OCI-LY3 (cell line): Measurements from ENCODE around the gene MAGI2.

Experiments
- H2AFZ ChIP-seq: fragments of 200-600, 300-600 bp; shearing (Covaris generic); 2 replicates; pipeline ENCODE4 v1.6.0; 2014; ENCODE audit warnings: antibody characterized with exemption, low read depth, low read length
- H3K27ac ChIP-seq: fragments of 200-600, 300-600 bp; sonication (generic); 2 replicates; pipeline ENCODE4 v1.5.1; 2014; ENCODE audit warnings: mild to moderate bottlenecking, low read length, moderate library complexity, mixed read lengths
- H3K27me3 ChIP-seq: fragments of 200-600, 300-600 bp; sonication (generic); 2 replicates; pipeline ENCODE4 v1.6.1; 2014; ENCODE audit warnings: low read depth, low read length, mixed read lengths
- H3K36me3 ChIP-seq: fragments of 200-600, 300-600 bp; sonication (generic); replicated peaks from 2 replicates; pipeline ENCODE3; 2014; ENCODE audit warnings: low read depth, low read length, mixed read lengths
- H3K4me1 ChIP-seq: fragments of 300-600, 200-600 bp; sonication (generic); 2 replicates; pipeline ENCODE4 v1.6.1; 2014; ENCODE audit warnings: low read length, mixed read lengths
- H3K4me2 ChIP-seq: fragments of 200-600, 300-600 bp; sonication (generic); 2 replicates; pipeline ENCODE4 v1.6.1; 2014; ENCODE audit warnings: low read length, mixed read lengths
- H3K4me3 ChIP-seq: fragments of 300-600, 200-600 bp; sonication (generic); 2 replicates; pipeline ENCODE4 v1.5.1; 2014; ENCODE audit warnings: antibody characterized with exemption, mild to moderate bottlenecking, low read length, moderate library complexity
- H3K79me2 ChIP-seq: fragments of 300-600, 200-600 bp; shearing (Covaris generic); 2 replicates; pipeline ENCODE4 v1.6.1; 2014; ENCODE audit warnings: mild to moderate bottlenecking, low read length, mixed read lengths
- H3K9ac ChIP-seq: fragments of 300-600, 200-600 bp; shearing (Covaris generic); 2 replicates; pipeline ENCODE4 v1.6.0; 2014; ENCODE audit warnings: mild to moderate bottlenecking, low read length, moderate library complexity
- H3K9me3 ChIP-seq: fragments of 200-600, 300-600 bp; shearing (Covaris generic); 2 replicates; pipeline ENCODE4 v1.6.1; 2014; ENCODE audit warnings: low read length, mixed read lengths; ENCODE audit not compliant: insufficient read depth
- H4K20me1 ChIP-seq: fragments of 200-600, 300-600 bp; sonication (generic); 2 replicates; pipeline ENCODE4 v1.6.1; 2016; ENCODE audit warnings: low read length, mixed read lengths; ENCODE audit not compliant: insufficient read depth
- CTCF ChIP-seq: fragments of 200-600, 300-600 bp; sonication (generic); IDR thresholded peaks from 2 replicates; pipeline ENCODE4 v1.5.1; 2014; ENCODE audit warnings: antibody characterized with exemption, low read length, low read depth
- EZH2phosphoT487 ChIP-seq: fragments of 200-600 bp; shearing (Covaris generic); IDR thresholded peaks from 2 replicates; pipeline ENCODE4 v1.6.1; 2018; ENCODE audit warnings: antibody characterized with exemption, mixed run types, low read depth

The MAGI2 gene

GRCh38 chr7:78018641-78019446, 1434.6 kb downstream of the MAGI2 start:
- no peaks in the 10 kb centered on the region for H4K20me1 ChIP-seq
- peaks cover 9% of the 10 kb centered on the region for H3K4me1 ChIP-seq
- H3K9ac ChIP-seq, result peak overlapping the region; percentile 52
- H3K27me3 ChIP-seq, result peaks cover 13% of the 10 kb centered on the region; the same call in 1 of the 2 replicates
- H3K36me3 ChIP-seq, result no peaks in the 10 kb centered on the region
- H3K4me3 ChIP-seq, result peak overlapping the region; percentile 82
- TF ChIP-seq EZH2phosphoT487 (no peak), CTCF (no peak)
- peak overlapping the region; percentile 80; the same call in 1 of the 2 replicates for H2AFZ ChIP-seq
- no peaks in the 10 kb centered on the region for H3K9me3 ChIP-seq
- H3K79me2 ChIP-seq, result no peaks in the 10 kb centered on the region
- no peak overlapping the region for H3K27ac ChIP-seq
- peak overlapping the region; percentile 97 for H3K4me2 ChIP-seq

- H3K79me2 ChIP-seq, result no peaks in the 10 kb centered on the region
- no peak overlapping the region for H3K4me2 ChIP-seq
- no peak overlapping the region for H3K27ac ChIP-seq
- no peak overlapping the region for H3K9ac ChIP-seq
- no peaks in the 10 kb centered on the region for H3K9me3 ChIP-seq
- H3K4me1 ChIP-seq, result peaks cover 9% of the 10 kb centered on the region
- no peaks in the 10 kb centered on the region for H3K36me3 ChIP-seq
- no peak overlapping the region for H3K4me3 ChIP-seq
- TF ChIP-seq CTCF, result no peak
- H2AFZ ChIP-seq, result no peak overlapping the region
- H4K20me1 ChIP-seq, result no peaks in the 10 kb centered on the region
- peaks cover 4% of the 10 kb centered on the region; the same call in 1 of the 2 replicates for H3K27me3 ChIP-seq
These were observed 1435.8 kb downstream of the MAGI2 start for GRCh38 chr7:78017591-78018100.

GRCh38 chr7:78015574-78016260, 1437.8 kb downstream of the MAGI2 start:
- H3K9ac ChIP-seq, result no peak overlapping the region
- no peak overlapping the region for H3K4me2 ChIP-seq
- no peaks in the 10 kb centered on the region for H3K36me3 ChIP-seq
- TF ChIP-seq EZH2phosphoT487, result no peak
- no peak for TF ChIP-seq CTCF
- H3K9me3 ChIP-seq, result no peaks in the 10 kb centered on the region
- H3K27me3 ChIP-seq, result 0 out of 2 replicates have a peak, but pooled peaks cover 4% of the 10 kb centered on the region
- H3K79me2 ChIP-seq, result no peaks in the 10 kb centered on the region
- no peak overlapping the region for H2AFZ ChIP-seq
- H3K27ac ChIP-seq, result no peak overlapping the region
- H3K4me1 ChIP-seq, result peaks cover 9% of the 10 kb centered on the region
- H3K4me3 ChIP-seq, result no peak overlapping the region
- H4K20me1 ChIP-seq, result no peaks in the 10 kb centered on the region

- peaks cover 5% of the 10 kb centered on the region for H3K4me1 ChIP-seq
These were observed 1439.1 kb downstream of the MAGI2 start for GRCh38 chr7:78014401-78014800.

More at GRCh38 chr7:78014401-78014800, 1439.1 kb downstream of the MAGI2 start:
- no peak overlapping the region for H3K4me3 ChIP-seq
- no peaks in the 10 kb centered on the region for H3K79me2 ChIP-seq
- H3K36me3 ChIP-seq, result no peaks in the 10 kb centered on the region
- TF ChIP-seq CTCF, result no peak
- TF ChIP-seq EZH2phosphoT487, result no peak
- no peak overlapping the region for H3K9ac ChIP-seq
- no peak overlapping the region for H3K4me2 ChIP-seq
- H4K20me1 ChIP-seq, result no peaks in the 10 kb centered on the region
- no peak overlapping the region for H3K27ac ChIP-seq
- H3K27me3 ChIP-seq, result 0 out of 2 replicates have a peak, but pooled peaks cover 4% of the 10 kb centered on the region
- no peaks in the 10 kb centered on the region for H3K9me3 ChIP-seq
- no peak overlapping the region for H2AFZ ChIP-seq
